GM12891 (cell line): Measurements from ENCODE around the gene SEMA4C.

Experiments used
- POLR2A ChIP-seq: IDR thresholded peaks from 2 replicates; pipeline ENCODE4 v1.6.1; 2011; ENCODE audit warnings: low read depth, low read length, control low read depth
- POLR2AphosphoS5 ChIP-seq: IDR thresholded peaks from 2 replicates; pipeline ENCODE4 v1.6.1; 2011; ENCODE audit warnings: low read depth, low read length, control low read depth

DNA sequence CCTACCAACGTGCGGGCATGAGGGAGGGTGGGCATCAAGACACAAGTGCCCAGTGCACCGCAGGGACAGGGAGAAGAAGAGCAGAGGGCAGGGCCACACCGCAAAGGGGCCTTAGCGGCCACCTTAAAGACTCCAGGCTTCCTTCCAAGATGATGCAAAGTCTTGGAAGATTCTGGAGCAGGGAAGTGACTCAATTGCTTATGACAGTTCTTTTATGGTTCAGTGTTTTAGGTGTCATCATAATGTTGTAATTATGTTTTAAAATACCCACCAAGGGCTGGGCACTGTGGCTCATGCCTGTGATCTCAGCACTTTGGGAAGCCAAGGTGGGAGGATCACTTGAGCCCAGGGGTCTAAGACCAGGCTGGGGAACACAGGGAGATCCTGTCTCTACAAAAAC is 44.5 kb upstream of the SEMA4C start:
- TF ChIP-seq POLR2AphosphoS5 (no peak), POLR2A (no peak)
